Measurements from ENCODE around the gene WDR64.
"Not testable (repeated sequence)": the region's sequence is repeated elsewhere in the genome, so short reads cannot be mapped to it uniquely, and the experiment has no call there.

WDR64 gene

GRCh38 chr1:241730031-241730430, 78.0 kb downstream of the WDR64 start:
- TF ChIP-seq, protein P1, sequence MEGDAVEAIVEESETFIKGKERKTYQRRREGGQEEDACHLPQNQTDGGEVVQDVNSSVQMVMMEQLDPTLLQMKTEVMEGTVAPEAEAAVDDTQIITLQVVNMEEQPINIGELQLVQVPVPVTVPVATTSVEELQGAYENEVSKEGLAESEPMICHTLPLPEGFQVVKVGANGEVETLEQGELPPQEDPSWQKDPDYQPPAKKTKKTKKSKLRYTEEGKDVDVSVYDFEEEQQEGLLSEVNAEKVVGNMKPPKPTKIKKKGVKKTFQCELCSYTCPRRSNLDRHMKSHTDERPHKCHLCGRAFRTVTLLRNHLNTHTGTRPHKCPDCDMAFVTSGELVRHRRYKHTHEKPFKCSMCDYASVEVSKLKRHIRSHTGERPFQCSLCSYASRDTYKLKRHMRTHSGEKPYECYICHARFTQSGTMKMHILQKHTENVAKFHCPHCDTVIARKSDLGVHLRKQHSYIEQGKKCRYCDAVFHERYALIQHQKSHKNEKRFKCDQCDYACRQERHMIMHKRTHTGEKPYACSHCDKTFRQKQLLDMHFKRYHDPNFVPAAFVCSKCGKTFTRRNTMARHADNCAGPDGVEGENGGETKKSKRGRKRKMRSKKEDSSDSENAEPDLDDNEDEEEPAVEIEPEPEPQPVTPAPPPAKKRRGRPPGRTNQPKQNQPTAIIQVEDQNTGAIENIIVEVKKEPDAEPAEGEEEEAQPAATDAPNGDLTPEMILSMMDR (IDR thresholded peaks at IDR 0.05; ENCODE audit: low read length), result no peak
- no peak overlapping the region for H3K9ac ChIP-seq (ENCODE audit: low read length)
- H3K79me2 ChIP-seq (ENCODE audit: insufficient read depth, low read length), result no peaks in the 10 kb centered on the region
- no peaks in the 10 kb centered on the region for H3K9me2 ChIP-seq (ENCODE audit: low read depth, low read length)
- no peak overlapping the region for H3K4me3 ChIP-seq (ENCODE audit: low read depth, low read length, poor library complexity, severe bottlenecking)
- H2AFZ ChIP-seq (ENCODE audit: low read length), result no peak overlapping the region
- no peaks in the 10 kb centered on the region for H4K20me1 ChIP-seq (ENCODE audit: insufficient read depth, low read length)
- H3K4me1 ChIP-seq (ENCODE audit: insufficient read depth, low read length, severe bottlenecking), result no peaks in the 10 kb centered on the region
- no peaks in the 10 kb centered on the region for H3F3A ChIP-seq (ENCODE audit: insufficient read depth, low read length)
- no peaks in the 10 kb centered on the region for H3K27me3 ChIP-seq (ENCODE audit: insufficient read depth, low read length)
- H3K4me2 ChIP-seq (ENCODE audit: low read length), result no peak overlapping the region
- H3K9me3 ChIP-seq (ENCODE audit: low read length), result no peaks in the 10 kb centered on the region
- H3K36me3 ChIP-seq (ENCODE audit: insufficient read depth, low read length), result no peaks in the 10 kb centered on the region
- no peak overlapping the region for H3K27ac ChIP-seq (ENCODE audit: low read depth, low read length, poor library complexity, severe bottlenecking)

DNA sequence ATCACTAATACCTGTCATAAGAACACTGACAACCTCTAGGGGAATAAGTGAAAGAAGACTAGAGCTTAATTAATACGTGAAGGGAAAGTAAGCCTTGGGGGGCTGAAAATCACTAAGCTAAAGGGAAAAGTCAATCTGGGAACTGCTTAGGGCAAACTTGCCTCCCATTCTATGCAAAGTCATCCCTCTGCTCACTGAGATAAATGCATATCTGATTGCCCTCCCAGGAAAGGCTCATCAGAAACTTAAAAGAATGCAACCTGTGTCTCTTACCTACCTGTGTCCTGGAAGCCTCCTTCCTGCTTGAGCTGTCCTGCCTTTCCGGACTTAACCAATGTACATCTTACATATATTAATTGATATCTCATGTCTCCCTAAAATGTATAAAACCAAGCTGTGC, 81.8 kb downstream of the WDR64 start:
- Histone ChIP-seq H3K27ac (ENCODE audit: low read depth, low read length, poor library complexity, severe bottlenecking) (no peak overlapping the region), H3K27me3 (ENCODE audit: insufficient read depth, low read length) (no peaks in the 10 kb centered on the region), H3K9me3 (ENCODE audit: low read length) (no peaks in the 10 kb centered on the region), H3K4me1 (ENCODE audit: insufficient read depth, low read length, severe bottlenecking) (no peaks in the 10 kb centered on the region), H3K9ac (ENCODE audit: low read length) (no peak overlapping the region), H3K4me2 (ENCODE audit: low read length) (no peak overlapping the region), H3K9me2 (ENCODE audit: low read depth, low read length) (no peaks in the 10 kb centered on the region), H3K79me2 (ENCODE audit: insufficient read depth, low read length) (no peaks in the 10 kb centered on the region), H2AFZ (ENCODE audit: low read length) (no peak overlapping the region), H3F3A (ENCODE audit: insufficient read depth, low read length) (no peaks in the 10 kb centered on the region), H3K36me3 (ENCODE audit: insufficient read depth, low read length) (no peaks in the 10 kb centered on the region), H4K20me1 (ENCODE audit: insufficient read depth, low read length) (no peaks in the 10 kb centered on the region), H3K4me3 (ENCODE audit: low read depth, low read length, poor library complexity, severe bottlenecking) (no peak overlapping the region)
- no peak for TF ChIP-seq EZH2 (IDR thresholded peaks at IDR 0.05; ENCODE audit: borderline replicate concordance, low read length)
- TF ChIP-seq, protein P1 (IDR thresholded peaks at IDR 0.05; ENCODE audit: low read length), result no peak

DNA sequence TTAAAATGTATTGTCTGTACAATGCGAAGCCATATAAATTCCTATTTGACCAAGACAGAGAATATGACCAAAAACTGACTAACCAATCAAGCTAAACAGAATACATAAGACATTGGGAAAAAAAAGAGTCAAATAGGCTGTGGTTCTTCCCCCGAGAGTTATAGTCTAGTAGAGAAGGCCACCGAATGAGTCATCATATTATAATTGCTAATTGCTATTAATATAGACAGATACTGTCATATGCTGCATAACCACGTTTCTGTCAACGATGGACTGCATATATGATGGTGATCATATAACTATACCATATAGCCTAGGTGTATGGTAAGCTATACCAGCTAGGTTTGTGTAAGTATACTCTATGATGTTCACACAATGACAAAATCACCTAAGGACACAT, 82.5 kb downstream of the WDR64 start:
- TF ChIP-seq EZH2 (IDR thresholded peaks at IDR 0.05; ENCODE audit: borderline replicate concordance, low read length), result no peak
- TF ChIP-seq, protein P1 (IDR thresholded peaks at IDR 0.05; ENCODE audit: low read length), result no peak
- no peak overlapping the region for H3K27ac ChIP-seq (ENCODE audit: low read depth, low read length, poor library complexity, severe bottlenecking)
- H3K4me3 ChIP-seq (ENCODE audit: low read depth, low read length, poor library complexity, severe bottlenecking), result no peak overlapping the region
- H3K36me3 ChIP-seq (ENCODE audit: insufficient read depth, low read length), result no peaks in the 10 kb centered on the region
- H3K79me2 ChIP-seq (ENCODE audit: insufficient read depth, low read length), result no peaks in the 10 kb centered on the region
- no peaks in the 10 kb centered on the region for H3F3A ChIP-seq (ENCODE audit: insufficient read depth, low read length)
- no peak overlapping the region for H3K4me2 ChIP-seq (ENCODE audit: low read length)
- no peaks in the 10 kb centered on the region for H3K27me3 ChIP-seq (ENCODE audit: insufficient read depth, low read length)
- H3K9me3 ChIP-seq (ENCODE audit: low read length), result no peaks in the 10 kb centered on the region
- no peak overlapping the region for H3K9ac ChIP-seq (ENCODE audit: low read length)
- H2AFZ ChIP-seq (ENCODE audit: low read length), result no peak overlapping the region
- H3K9me2 ChIP-seq (ENCODE audit: low read depth, low read length), result no peaks in the 10 kb centered on the region
- H3K4me1 ChIP-seq (ENCODE audit: insufficient read depth, low read length, severe bottlenecking), result no peaks in the 10 kb centered on the region
- no peaks in the 10 kb centered on the region for H4K20me1 ChIP-seq (ENCODE audit: insufficient read depth, low read length)

DNA sequence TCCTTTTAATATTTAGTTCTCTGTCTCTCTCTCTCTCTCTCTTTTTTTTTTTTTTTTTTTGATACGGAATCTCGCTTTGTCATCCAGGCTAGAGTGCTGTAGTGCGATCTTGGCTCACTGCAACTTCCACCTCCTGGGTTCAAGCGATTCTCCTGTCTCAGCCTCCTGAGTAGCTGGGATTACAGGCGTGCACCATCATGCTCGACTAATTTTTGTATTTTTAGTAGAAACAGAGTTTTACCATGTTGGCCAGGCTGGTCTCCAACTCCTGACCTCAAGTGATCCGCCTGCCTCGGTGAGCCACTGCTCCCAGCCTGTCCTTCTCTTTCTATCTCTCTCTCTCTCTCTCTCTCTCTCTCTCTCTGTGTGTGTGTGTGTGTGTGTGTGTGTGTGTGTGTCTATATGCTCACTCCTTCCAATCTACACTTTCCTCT, 83.4 kb downstream of the WDR64 start:
- not testable (repeated sequence) for H3K9me2 ChIP-seq (ENCODE audit: low read depth, low read length); H2AFZ ChIP-seq (ENCODE audit: low read length); H3K27ac ChIP-seq (ENCODE audit: low read depth, low read length, poor library complexity, severe bottlenecking); H3K79me2 ChIP-seq (ENCODE audit: insufficient read depth, low read length); H3K27me3 ChIP-seq (ENCODE audit: insufficient read depth, low read length); H3K9me3 ChIP-seq (ENCODE audit: low read length); H3F3A ChIP-seq (ENCODE audit: insufficient read depth, low read length); H3K36me3 ChIP-seq (ENCODE audit: insufficient read depth, low read length); H3K4me3 ChIP-seq (ENCODE audit: low read depth, low read length, poor library complexity, severe bottlenecking); H3K4me1 ChIP-seq (ENCODE audit: insufficient read depth, low read length, severe bottlenecking); H3K9ac ChIP-seq (ENCODE audit: low read length); H3K4me2 ChIP-seq (ENCODE audit: low read length); H4K20me1 ChIP-seq (ENCODE audit: insufficient read depth, low read length)
